Gastrocnemius medialis (tissue), 4 donors: ENCODE data around the gene RAD51B.

Experiments used
- POLR2A ChIP-seq, 2 donors: fragments of 450-650 bp; IDR thresholded peaks; one replicate each; pipeline ENCODE4 v1.6.1; 2017; ENCODE audit warnings: antibody characterized with exemption in 2 of 2, mild to moderate bottlenecking in 2 of 2, moderate library complexity in 2 of 2
- TF ChIP-seq, protein P1 (sequence below), 5 experiments: fragments of 450-650 bp in 3 of 5; fragments of 200-600 bp in 2 of 5; sonication (generic) in 2 of 5; IDR thresholded peaks in 4 of 5; conservative IDR thresholded peaks in 1 of 5; 1 replicate in 4 of 5; 2 replicates in 1 of 5; pipeline ENCODE4 v1.5.1; 2016 to 2019; ENCODE audit warnings: antibody characterized with exemption in 5 of 5, mild to moderate bottlenecking in 3 of 5, moderate library complexity in 3 of 5

DNA sequence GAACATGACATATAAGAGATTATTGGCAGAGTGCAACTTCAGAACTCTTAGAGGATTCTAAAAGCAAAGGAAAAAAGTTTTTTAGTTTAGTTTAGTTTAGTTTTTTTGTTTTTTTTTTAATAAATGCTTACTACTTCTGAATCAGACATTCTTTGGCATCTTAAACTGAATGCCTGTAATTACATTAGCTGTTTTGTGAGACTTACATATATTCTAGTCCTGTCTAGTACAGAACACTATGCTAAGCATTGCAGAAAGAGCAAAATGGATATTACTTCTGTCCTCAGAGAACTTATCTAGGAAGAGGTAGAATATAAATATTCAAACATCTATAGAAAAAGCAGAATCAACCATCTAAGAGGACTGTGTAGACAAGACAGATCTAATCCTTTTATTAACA lies 133.2 kb downstream of the RAD51B start:
- TF ChIP-seq, protein P1, sequence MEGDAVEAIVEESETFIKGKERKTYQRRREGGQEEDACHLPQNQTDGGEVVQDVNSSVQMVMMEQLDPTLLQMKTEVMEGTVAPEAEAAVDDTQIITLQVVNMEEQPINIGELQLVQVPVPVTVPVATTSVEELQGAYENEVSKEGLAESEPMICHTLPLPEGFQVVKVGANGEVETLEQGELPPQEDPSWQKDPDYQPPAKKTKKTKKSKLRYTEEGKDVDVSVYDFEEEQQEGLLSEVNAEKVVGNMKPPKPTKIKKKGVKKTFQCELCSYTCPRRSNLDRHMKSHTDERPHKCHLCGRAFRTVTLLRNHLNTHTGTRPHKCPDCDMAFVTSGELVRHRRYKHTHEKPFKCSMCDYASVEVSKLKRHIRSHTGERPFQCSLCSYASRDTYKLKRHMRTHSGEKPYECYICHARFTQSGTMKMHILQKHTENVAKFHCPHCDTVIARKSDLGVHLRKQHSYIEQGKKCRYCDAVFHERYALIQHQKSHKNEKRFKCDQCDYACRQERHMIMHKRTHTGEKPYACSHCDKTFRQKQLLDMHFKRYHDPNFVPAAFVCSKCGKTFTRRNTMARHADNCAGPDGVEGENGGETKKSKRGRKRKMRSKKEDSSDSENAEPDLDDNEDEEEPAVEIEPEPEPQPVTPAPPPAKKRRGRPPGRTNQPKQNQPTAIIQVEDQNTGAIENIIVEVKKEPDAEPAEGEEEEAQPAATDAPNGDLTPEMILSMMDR (IDR thresholded peaks at IDR 0.05 in 4 of 5, conservative IDR thresholded peaks at IDR 0.05 in 1 of 5) = no peak
- no peak for TF ChIP-seq POLR2A (IDR thresholded peaks at IDR 0.05)
